ENCODE measurements around the gene TYW5.
A peak's percentile ranks its signal among the peaks of the same experiment; 100 is the strongest.

TYW5 gene

GRCh38 chr2:199955339-199956061, at the start of gene TYW5, which contains the start of gene MAIP1:
TSS of gene TYW5 (minus strand) at chr2:199955491. CDS start at chr2:199955470, 21 bp downstream.
TSS of gene MAIP1 (plus strand) at chr2:199955582. CDS start at chr2:199955799, 217 bp downstream.
- DNase-seq: peak; percentile 76

- DNase-seq: no peak
Observed at GRCh38 chr2:200003444-200003843, 48.2 kb upstream of the TYW5 start.

GRCh38 chr2:200000444-200001163, 45.3 kb upstream of the TYW5 start:
- no peak for DNase-seq

GRCh38 chr2:199999166-199999565, 43.9 kb upstream of the TYW5 start:
- DNase-seq: no peak

- no peak for DNase-seq
Observed at GRCh38 chr2:199997296-199997695, 42.0 kb upstream of the TYW5 start.

GRCh38 chr2:199994896-199995295, 39.6 kb upstream of the TYW5 start:
- DNase-seq: no peak

- DNase-seq: no peak
Observed at GRCh38 chr2:199994371-199994770, 39.1 kb upstream of the TYW5 start.

- DNase-seq: no peak
Observed at GRCh38 chr2:199992296-199992695, 37.0 kb upstream of the TYW5 start.

GRCh38 chr2:199991691-199992090, 36.4 kb upstream of the TYW5 start:
- DNase-seq: no peak

GRCh38 chr2:199989822-199990221, 34.5 kb upstream of the TYW5 start:
- no peak for DNase-seq

GRCh38 chr2:199988151-199988550, 32.9 kb upstream of the TYW5 start:
- DNase-seq: no peak

GRCh38 chr2:199987586-199987985, 32.3 kb upstream of the TYW5 start:
- DNase-seq: no peak

- peak; percentile 26 for DNase-seq
Observed at GRCh38 chr2:199985625-199986207, 30.4 kb upstream of the TYW5 start.

GRCh38 chr2:199984755-199985154, 29.5 kb upstream of the TYW5 start:
- DNase-seq: no peak

GRCh38 chr2:199984159-199984558, 28.9 kb upstream of the TYW5 start:
- no peak for DNase-seq

GRCh38 chr2:199983534-199983933, 28.2 kb upstream of the TYW5 start:
- no peak for DNase-seq

GRCh38 chr2:199982126-199982843, 27.0 kb upstream of the TYW5 start:
- DNase-seq: no peak

- peak; percentile 85 for DNase-seq
Observed at GRCh38 chr2:199979832-199980628, 24.7 kb upstream of the TYW5 start.

- no peak for DNase-seq
Observed at GRCh38 chr2:199979398-199979797, 24.1 kb upstream of the TYW5 start.

GRCh38 chr2:199977984-199978415, 22.7 kb upstream of the TYW5 start:
- DNase-seq: no peak

- DNase-seq: no peak
Observed at GRCh38 chr2:199975273-199975895, 20.1 kb upstream of the TYW5 start.

- no peak for DNase-seq
Observed at GRCh38 chr2:199973703-199974102, 18.4 kb upstream of the TYW5 start.

All from activated CD8-positive, alpha-beta memory T cell treated with anti-CD3 and anti-CD28 coated beads, Interleukin-2, amount 50 U/mL, for 4 hours (primary cell).